Myocyte (in vitro differentiated cells): Measurements from ENCODE around the gene NRL. TPM values are rescaled to one million over a fixed set of nuclear protein-coding genes. Genes with fewer than 3 reads are reported as not detected.

ENCODE experiments used
- DNase-seq: peaks from one replicate; pipeline ENCODE4 v3.0.0-alpha.2; 2012; ENCODE audit warnings: low read depth
- total RNA-seq: library from RNA; depleted of rRNA; stranded (reverse); fragments of >200 nt; gene quantifications from 2 replicates; pipeline ENCODE4 v1.2.3, GENCODE V29; 2014

Gene NRL
- total RNA-seq, 1 donor from 2014 or later, result 4.5 TPM

DNA sequence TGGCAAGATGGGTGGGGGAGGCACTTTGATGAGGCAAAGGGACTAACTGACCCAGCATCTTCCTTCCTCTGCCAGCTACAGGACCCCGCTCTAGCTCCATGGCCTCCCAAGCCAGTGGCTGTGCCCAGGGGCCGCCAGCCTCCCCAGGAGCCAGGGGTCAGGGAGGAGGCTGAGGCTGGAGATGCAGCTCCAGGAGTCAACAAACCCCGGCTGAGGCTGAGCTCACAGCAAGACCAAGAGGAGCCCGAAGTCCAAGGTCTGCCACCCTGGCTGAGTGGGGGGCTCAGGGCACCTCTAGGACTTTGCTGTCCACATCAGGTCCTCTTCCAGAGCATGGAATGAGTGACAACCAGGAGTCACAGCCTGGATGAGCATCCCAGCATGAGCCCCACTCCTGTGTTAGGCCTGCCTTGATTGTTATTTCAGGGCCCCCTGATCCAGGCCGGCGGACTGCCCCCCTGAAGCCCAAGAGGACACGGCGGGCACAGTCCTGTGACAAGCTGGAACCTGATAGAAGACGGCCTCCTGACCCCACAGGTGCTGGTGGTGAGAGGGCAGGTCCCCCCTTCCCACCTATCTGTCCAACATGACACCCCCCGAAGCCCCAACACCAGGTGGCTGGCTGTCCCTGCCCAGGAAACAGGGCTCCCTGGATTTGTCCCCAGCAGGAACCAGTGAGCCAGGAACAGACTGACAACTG is 45.9 kb downstream of the NRL start:
- no peak for DNase-seq

GRCh38 chr14:24067133-24068082 is 47.3 kb downstream of the NRL start:
- DNase-seq, result no peak

DNA sequence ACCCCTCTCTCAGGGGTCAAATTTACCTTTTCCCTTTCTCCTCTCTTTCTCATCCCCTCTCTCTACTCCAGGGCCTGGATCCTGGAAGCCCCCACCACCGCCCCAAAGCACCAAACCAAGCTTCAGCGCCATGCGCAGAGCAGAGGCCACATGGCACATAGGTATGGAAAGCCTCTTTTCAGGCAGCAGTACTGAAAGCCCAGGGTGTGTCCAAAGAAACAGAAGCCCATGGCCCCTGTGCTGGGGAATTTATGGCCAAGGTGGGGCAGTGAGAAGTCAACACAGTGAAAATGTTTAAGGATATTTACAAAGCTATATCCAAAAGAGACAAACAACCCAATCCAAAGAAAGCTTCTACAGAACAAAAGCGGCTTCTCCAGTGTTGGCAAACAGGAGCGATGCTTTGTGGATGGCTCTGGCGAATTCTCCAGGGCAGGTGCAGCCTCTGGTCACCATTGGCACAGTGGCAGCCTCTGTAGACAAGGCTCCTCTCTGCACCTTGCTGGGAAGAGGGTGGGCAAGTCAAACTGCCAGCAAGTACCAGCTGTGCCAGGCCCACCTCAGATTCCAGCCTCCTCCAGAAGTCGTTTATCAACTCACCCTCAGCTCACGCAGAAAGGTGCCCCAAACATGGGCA is 48.1 kb downstream of the NRL start:
- no peak for DNase-seq

GRCh38 chr14:24065408-24065807 is 49.3 kb downstream of the NRL start:
- DNase-seq, result no peak

- no peak for DNase-seq
These were observed 49.9 kb downstream of the NRL start for GRCh38 chr14:24064856-24065255.

GRCh38 chr14:24064091-24064795 is 50.5 kb downstream of the NRL start:
- DNase-seq, result peak; percentile 6

DNA sequence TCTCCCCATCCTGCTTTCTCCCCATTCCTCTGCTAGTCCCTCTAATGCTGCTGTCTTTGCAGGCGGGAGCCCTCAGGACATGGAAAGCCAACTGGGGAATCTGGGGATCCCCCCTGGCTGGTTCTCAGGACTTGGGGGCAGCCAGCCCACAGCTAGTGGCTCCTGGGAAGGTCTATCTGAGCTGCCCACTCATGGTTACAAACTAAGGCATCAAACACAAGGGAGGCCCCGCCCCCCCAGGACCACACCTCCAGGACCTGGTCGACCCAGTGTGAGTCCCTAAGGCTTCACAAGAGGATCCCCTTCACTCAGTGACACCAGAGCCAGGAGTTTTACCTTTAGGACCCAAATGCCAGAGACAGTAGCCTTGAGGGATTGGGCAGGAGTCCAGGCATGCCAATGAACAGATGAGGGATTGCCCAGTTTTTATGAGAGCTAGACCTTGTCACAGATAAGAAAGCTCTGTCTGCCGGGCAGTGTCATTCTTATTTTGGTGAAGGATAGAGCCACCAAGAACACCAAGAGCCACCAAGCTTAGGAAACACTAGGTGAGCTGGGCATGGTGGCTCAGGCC is 51.4 kb downstream of the NRL start:
- DNase-seq, result peak; percentile 13

DNA sequence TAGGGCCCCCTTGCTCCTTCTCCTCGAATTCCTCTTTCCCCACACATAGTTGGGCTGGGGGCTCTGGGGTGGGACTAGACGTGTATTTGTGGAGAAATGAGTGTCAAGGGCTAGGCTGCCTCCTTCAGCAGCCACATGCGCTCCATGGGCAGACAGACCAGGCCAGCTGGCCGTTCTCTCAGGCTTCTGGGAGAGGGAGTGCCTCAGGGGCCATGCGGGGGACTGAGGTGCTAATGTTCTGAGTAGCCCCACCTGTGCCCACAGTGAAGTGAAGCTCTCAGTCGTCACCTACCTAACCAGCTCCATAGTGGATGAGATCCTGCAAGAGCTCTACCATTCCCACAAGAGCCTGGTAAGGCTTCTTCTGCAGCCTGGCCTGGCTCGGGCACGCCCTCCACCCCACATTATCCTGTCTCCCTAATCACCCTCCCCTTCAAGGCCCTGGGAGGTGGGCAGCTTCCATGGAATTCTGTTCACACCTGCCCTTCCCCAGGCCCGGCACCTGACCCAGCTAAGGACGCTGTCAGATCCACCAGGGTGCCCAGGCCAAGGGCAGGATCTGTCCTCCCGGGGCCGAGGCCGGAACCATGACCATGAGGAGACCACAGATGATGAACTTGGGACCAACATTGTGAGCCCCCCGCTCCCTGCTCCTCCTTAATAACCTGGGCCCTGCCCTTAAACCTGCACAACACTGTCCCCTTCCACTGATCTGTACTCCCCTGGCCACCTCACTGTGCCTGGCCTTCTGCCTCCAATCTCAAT is 52.4 kb downstream of the NRL start:
- DNase-seq, result no peak

DNA sequence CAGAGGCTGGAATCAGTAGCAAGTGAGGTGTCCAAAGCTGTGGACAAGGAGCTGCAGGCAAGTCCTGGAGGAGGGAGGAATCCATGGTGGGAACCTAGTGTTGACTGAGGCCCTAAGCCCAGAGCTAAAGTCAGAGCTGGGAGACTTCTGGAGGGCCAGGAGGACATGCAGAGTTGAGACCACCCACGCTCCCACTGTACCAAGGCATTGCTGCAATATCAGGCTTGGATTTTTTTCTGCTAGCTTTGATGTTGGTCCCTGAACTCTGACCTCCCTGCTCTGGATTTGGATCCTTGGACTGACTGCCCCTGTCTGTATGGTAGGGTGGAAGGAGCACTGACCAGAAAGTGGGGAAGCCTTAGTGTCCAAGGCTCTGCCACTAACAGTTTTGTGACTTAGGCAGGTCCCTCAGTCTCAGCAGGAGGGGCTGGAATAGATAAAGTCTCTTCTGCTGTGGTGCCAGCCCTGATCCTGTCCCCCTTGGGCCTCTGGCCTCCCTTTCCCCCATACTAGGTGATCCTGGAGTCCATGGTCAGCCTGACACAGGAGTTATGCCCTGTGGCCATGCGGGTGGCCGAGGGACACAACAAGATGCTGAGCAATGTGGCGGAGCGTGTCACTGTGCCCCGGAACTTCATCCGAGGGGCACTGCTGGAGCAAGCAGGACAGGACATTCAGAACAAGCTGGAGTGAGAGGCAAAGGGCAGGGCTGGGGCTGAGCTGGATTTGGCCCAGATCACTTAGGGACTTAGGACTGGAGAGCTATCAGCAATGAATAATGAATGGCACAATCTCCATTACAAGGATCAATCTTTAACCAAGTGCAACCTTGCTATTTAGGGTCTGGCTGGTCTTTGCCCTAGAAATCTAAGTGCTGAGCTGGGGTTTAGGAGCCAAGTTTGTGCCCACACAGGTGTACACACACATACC is 53.5 kb downstream of the NRL start:
- no peak for DNase-seq

DNA sequence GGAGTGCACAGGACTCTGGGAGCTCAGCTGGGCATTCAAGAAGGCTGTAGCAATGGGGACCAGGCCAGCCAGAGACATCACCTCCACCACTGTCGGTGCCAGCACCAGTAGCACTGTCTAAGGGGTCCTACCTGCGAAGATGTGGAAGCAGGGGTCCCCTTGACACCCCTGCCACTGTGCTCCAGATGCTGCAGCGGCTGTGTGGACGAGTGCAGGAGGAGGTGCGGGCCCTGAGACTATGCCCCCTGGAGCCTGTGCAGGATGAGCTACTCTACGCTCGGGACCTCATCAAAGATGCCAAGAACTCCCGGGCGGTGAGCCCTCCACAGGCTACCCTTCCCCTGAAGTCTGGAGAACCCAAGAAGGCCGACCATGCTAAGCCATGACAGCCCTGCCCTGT is 54.3 kb downstream of the NRL start:
- no peak for DNase-seq

DNA sequence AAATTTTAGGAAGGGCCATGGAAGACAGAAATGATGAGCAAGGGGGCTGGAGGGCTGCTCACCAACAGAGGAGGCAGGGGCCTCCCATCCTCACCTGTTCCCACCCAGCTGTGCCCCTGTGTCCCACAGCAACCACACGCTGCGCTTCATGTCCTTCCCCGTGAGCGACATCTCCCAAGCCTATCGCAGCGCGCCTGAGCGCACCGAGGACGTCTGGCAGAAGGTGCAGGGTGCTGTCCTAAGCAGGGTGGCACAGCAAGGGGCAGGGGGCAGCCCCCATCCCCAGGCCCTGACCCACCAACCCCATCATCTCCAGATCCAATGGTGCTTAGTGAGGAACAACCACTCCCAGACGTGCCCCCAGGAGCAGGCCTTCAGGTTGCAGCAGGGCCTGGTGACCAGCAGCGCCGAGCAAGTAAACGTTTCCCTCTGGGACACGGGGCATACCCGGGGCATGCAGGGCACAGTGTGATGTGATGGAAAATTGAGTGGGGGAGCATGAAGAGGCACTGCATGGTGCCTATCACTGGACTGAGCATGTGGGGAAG is 54.8 kb downstream of the NRL start:
- no peak for DNase-seq

DNA sequence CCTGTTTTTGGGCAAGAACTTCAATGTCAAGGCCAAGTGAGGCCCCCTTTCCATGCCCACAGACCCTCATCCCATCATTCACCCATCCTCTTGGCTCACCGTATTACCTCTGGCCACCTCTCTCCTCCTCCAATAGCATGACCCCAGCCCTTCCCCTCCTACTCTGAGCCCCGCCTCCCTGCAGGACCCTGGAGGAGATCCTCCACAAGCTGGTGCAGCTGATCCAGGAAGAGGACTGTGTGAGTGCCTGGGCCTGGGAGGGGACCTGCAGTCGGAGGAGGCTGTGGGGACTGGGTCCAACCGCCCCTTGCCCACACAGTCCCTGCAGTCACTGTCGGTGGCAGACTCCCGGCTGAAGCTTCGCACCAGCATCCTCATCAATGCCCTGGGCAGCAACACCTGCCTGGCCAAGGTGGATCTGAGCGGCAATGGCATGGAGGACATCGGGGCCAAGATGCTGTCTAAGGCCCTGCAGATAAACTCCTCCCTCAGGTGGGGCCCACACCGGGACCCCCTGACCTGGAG is 55.7 kb downstream of the NRL start:
- DNase-seq, result no peak

- DNase-seq, result peak; percentile 78
These were observed 56.3 kb downstream of the NRL start for GRCh38 chr14:24058260-24058950.

GRCh38 chr14:24057867-24058259 is 56.9 kb downstream of the NRL start:
- DNase-seq, result no peak

DNA sequence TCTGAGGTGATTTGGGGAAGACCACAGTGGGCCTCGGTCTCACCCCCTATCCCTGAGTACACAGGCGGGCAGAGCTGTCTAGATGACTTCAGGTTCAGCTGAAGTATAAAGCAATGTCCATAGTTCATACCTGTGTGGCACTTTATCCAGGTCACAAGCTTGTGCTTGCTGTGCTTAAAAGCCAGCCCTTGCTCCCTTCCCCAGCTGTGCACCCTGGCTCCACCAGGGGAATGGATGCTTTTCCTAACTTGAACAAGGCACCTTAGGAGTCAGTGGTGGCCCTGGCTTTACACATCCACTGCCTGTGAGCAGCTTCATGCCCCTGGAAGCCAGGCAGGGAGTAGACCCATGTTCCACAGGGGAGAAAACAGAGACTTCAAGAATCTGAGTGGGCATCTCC is 57.5 kb downstream of the NRL start:
- no peak for DNase-seq

GRCh38 chr14:24056800-24057184 is 58.0 kb downstream of the NRL start:
- no peak for DNase-seq

- DNase-seq, result no peak
These were observed 58.6 kb downstream of the NRL start for GRCh38 chr14:24055971-24056799.
